GM21367 (cell line): ENCODE data around the gene NDUFA1.
A peak's percentile ranks its signal among the peaks of the same experiment; 100 is the strongest.
"Not testable (repeated sequence)": the region's sequence is repeated elsewhere in the genome, so short reads cannot be mapped to it uniquely, and the experiment has no call there.

Experiments
- ATAC-seq: cut with Tn5 transposase; IDR thresholded peaks from one replicate; pipeline ENCODE4 v1.9.1; 2021; ENCODE audit not compliant: unreplicated experiment

Gene NDUFA1

DNA sequence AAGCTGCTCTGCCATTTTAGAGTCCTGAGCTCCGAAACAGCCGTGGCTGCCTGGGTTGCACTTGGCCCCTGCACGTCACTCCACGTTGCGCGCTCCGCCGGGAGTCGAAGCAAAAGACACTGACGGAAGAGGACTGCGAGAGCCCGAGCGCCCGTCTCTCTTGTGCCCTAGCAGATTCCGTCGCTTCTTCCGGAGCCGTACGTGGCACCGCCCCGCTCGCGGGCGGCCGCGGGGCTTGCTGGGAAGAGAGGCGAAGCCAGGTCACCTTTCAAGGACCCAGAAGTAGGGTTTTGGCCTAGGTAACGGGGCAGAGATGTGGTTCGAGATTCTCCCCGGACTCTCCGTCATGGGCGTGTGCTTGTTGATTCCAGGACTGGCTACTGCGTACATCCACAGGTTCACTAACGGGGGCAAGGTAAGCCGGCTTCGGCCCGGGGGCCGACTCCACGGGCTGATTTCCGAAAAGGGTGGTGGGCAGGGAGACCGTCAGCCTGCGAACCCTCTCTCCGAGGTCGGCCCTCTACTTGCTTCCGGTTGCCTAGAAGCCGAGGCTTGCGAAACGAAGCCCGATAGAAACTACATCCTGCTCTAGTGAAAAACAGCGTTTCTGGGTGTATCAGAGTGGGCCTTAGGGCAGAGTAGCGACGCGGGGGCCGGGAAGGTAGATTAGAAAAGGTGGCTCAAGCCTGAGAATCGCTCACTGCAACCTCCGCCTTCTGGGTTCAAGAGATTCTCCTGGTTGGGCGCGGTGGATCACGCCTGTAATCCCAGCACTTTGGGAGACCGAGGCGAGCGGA is at the start of gene NDUFA1, which contains the start of gene RNF113A:
Gene NDUFA1, plus strand, starts transcription at position 234 of the 797 bp plus-strand sequence. Its CDS starts 80 bp downstream, at position 314.
Gene RNF113A, minus strand, starts transcription at position 135 of the 797 bp plus-strand sequence. Its CDS starts 120 bp downstream, at position 15.
- ATAC-seq = peak; percentile 95

DNA sequence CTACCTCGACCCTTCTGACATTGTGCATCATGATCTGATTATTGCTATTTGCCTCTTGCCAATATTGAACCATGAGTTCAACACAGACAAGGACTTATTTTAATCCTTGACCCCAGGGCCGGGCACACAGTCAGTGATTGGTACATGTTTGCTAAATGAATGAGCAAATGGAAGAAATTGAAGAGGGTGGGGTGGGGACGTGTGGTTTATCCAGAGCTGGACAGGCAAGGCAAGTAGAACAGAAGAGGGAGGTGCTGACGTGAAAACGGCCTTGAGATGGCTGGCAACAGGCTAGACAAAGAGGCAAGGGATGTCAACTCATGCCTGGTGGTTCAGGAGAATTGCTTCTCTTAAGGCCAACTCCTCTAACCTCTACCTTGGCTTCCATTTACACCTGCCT is 47.4 kb upstream of the NDUFA1 start:
- ATAC-seq = not testable (repeated sequence)

DNA sequence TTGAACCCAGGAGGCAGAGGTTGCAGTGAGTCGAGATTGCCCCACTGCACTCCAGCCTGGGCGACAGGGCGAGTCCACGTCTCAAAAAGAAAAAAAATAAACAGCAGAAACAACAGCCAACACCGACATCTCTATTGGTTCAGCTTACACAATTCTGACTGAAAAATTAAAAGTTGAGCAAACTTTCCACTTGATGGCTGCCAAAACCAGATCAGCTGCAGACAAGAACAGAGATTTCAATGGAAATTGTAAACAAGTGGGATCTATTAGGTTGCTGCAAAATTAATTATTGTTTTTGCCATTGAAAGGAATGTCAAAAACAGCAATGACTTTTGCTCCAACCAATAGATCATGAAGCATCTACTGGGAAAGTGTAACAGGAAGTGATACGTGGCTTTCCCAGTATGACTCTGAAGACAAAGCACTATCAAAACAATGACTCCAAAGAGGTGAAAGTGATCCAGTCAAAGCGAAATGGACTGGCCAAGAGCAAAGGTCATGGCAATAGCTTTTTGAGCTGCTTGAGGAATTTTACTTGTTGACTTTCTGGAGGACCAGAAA is 45.2 kb upstream of the NDUFA1 start:
- ATAC-seq = no peak

DNA sequence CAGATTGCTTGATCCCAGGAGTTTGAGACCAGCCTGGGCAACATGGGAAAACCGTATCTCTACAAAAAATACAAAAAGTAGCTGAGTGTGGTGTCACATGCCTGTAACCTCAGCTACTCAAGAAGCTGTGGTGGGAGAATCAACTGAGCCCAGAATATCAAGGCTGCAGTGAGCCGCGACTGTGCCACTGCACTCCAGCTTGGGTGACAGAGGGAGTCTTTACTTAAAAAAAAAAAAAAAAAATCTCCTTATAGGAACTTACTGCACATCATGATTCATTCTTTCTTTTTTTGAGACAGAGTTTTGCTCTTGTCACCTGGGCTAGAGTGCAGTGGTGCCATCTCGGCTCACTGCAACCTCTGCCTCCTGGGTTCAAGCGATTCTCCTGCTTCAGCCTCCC is 43.2 kb upstream of the NDUFA1 start:
- no peak for ATAC-seq

DNA sequence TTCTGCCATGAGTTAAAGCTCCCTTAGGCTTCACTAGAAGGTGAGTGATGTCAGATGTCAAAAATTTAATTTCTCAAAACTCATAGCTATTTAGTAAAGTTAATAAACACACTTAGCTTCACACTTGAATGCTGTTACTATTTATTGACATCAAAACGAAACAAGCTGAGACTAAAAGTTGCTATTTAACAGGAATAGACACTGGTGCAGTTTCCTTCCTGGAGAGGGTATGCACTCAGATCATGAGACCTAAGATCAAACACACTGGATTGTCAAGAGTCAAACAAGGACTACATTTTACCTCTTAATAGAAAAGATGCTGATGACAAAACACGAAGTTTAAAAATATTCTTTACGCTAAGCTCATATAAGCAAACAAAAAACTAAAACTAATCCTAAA is 37.7 kb upstream of the NDUFA1 start:
- ATAC-seq = no peak

DNA sequence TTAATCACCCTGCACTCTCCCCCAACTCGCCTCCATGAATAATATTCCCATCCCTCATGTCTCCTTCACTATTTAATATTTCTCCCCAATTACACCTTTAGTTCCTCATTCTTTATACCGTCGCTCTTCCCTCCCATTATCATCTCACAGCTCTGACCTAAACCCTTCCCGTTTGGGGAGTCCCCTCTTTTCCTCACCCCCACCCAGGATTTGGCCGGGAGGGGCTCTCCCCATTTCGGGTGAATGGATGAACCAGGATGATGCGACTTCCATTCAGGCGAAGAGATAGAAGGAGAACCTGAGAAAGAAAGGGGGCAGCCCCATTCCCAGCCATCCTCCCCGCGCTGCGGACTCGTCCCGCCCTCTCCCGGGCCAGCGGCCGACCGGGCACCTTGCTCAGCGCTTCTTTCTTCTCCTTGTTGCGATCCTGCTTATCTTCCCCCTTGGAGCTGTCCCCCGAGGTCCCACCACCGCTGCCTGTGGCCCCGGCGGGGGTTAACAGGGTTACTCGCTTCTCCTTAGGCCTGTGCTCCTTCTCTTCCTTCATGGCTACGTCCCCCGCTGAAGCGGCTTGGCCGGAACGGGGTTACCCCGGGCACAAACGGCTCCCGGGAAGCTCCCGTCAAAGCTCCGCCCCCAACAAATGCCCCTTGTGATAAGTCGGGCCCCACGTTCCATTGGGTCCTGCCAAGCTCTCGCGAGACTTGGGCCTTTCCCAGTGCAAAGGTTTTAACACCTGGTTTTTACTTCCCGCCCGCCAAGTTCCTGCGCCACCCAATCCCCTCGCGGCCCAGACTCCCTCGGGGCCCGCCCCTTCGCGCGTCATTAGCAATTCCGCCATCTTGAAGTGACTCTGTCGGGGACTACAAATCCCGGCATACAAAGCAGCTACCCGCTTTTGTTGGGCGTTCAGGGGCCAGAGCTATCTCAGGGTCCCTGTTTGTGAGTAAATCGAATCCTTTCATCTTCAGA is 19.0 kb upstream of the NDUFA1 start, which contains the start of gene UPF3B:
Gene UPF3B, minus strand, starts transcription at position 582 of the 972 bp plus-strand sequence. Its CDS starts 35 bp downstream, at position 547.
- ATAC-seq = peak; percentile 96

DNA sequence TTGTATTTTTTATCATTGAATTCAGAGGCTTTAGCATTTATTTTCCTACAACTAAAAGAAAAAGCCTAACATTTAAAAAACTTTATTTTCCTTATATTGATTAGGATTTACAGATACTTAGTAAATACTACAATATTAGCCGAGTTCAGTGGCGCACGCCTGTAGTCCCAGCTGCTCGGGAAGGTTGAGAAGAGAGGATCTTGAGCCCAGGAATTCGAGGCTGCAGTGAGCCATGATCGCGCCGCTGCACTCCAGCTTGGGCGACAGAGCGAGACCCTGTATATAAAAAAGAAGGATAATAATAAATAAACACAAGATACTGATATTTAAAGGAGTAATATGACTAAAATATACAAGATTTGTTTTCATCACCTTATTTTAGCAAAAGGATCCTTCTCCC is 18.2 kb upstream of the NDUFA1 start:
- ATAC-seq = no peak

DNA sequence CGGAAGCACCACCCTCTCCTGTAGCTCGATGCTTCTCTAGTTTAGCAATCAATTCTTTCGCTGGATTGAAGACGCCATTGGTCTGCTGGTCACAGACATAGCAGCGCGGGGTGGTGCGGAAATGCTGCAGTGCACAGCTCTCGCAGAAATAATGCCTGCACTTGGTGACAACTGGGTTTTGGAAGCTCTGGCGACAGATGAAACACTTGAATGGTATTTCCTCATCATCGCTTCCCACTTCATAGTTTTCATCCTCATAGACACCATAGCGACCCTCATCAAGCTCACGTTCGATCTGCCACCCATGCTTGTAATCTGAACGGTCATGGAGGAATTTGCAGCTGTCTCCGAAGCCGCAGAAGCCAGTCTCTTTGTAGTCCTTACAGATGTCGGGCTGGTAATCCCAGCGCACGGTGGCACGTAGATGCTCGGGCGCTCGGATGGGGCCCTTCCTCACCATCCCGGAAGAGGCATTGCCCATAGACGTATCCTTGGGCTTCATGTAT is 953 bp upstream of the NDUFA1 start:
- peak; percentile 11 for ATAC-seq

DNA sequence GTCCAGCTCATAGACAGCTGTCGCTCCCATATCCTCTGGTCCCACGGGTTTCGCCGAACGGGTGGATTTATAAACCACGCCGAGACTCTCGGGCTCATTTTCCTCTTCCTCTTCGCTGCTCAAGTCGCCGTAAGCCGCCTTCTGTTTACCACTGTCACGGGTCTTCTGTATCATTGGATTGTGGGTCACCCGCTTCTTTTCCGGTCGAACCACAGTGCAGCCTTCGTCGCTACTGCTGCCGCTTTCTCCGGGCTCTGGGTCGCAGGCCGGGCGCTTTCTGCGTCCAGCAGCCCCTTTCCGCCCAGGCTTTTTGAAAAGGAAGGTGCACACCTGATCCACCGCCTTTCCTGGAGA is 410 bp upstream of the NDUFA1 start:
- ATAC-seq = peak; percentile 34

DNA sequence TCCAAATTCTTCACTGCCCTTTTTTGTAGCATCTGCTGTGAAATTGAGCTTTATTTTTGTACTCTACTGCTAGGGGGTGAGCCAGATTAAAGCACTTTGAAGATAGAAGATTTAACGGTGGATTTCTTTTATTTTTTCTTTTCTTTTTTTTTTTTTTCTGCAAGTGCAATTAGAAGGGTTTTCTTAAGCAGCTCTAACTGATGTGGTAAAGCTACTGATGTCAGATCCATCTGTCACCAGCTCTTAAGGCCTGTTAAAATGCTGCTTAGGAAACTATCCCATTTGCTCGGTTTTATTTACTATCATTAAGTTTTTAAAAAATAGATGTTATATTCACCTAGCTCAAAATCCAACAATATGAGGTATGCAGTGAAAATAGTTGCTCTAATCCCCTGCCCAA is 7.1 kb downstream of the NDUFA1 start:
- ATAC-seq = no peak

DNA sequence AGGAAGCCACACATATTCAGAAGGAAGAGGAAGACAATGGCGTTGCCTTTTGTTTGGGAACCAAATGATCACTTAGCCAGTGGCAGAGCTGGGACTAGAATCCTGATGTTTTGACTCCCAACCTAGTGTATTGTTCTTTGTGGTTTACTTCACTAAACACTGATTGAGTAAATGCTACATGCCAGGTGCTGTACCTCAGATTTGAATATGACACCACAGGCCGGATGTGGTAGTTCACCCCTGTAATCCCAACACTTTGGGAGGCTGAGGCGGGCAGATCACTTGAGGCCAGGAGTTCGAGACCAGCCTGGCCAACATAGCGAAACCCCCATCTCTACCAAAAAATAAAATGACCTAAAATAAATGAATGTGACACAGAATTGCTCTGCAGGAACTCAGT is 8.4 kb downstream of the NDUFA1 start:
- no peak for ATAC-seq

DNA sequence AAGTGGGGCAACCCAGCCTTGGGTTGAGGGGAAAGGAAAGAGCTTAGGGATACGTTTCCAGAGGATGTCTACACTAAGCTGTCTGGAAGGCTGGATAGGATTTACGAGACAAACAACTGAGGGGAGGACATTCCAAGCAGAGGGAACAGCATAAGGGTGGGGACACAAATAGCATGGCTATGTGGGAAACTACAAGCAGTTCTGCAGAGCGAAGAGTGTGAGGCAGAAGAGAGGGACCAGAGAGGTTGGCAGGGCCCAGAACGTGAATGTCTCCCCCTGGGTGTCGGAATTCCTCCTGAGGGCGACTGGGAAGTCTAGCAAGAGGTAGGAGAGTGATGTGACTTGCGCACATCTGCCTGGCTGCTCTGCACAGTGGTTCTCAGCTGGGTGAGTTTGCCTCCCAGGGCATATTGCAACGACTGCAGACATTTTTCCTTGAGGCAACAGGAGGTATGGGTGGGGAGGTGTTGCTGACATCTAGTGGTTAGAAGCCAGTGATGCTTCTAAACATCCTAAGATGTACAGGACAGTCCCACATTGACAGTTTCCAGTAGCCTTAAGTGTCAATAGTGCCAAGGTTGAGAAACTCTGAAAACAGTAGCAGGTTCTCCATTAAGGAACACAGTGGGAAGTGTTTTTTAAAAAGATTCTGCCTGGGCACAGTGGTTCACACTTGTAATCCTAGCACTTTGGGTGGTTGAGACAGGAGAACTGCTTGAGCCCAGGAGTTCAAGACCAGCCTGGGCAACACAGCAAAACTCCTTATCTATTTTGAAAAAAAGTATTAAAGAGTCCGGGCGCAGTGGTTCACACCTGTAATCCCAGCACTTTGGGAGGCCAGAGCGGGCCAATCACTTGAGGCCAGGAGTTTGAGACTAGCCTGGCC is 9.2 kb downstream of the NDUFA1 start:
- peak; percentile 77 for ATAC-seq

DNA sequence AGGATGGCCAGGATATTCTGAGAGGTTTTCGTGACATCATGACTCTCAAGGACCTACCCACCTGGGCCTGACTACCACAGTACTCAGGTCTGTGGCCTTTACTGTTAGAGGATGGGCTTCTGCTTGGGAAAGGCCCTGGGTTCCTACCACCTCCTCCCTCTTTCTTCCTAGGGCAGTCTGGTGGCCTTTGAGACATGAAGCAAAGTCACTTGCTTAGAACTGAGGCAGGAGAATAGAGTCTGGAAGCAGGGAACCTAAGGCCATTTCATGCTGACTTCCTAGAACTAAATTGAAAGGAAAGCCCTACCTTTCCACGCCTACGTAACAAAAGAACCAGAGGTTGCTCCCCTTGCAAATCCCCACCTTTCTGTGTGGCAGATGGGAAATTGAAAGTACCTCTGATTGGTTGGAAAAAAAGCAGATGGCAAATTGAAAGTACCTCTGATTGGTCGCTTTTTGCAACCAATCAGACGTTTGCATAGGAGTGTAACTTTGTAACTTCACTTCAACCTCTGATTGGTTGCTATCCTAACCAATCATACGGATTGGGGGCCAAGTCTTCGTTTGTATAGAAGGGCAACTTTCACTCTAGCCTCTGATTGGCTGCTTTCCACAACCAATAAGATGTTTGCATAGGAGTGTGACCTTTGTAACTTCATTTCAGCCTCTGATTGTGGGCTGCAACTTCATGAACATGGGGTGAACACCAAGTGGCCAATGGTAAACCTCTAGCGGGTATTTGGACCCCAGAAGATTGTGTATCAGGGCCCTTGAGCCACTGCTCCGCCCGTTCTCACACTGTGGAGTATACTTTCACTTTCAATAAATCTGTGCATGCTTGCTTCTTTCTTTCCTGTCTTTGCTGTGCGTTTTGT is 14.2 kb downstream of the NDUFA1 start:
- ATAC-seq = no peak

DNA sequence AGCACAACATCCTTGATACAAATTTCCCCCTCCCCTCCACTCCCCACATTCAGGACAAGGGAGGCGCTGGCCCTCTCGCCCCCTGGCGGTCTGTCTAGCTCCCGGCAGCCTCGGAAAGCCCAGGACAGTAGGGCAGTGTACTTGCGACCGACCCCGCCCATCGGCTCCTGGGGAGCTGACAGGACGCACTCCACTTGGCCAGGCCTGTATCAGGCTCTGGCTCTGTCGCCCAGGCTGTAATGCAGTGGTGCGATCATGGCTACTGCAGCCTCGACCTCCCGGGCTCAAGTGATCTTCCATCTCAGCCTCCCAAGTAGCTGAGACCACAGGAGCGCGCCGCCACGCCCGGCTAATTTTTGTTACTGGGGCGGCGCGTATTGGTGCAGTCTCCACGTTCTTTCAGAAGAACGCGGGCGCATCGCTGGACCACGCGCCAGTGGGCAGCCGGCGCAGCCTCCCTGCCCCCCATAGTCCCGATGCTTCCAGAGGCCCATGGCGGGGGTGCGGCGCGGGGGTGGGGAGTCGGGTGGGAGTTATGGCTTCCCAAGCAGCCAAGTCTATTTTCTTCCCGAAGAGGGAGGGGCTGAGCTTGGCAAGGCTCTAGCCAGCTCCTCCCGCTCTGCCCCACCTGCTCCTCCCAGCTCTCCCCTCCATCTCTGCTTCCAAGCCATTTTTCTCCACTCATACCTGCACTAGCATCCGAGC is 16.2 kb downstream of the NDUFA1 start:
- peak; percentile 81 for ATAC-seq

DNA sequence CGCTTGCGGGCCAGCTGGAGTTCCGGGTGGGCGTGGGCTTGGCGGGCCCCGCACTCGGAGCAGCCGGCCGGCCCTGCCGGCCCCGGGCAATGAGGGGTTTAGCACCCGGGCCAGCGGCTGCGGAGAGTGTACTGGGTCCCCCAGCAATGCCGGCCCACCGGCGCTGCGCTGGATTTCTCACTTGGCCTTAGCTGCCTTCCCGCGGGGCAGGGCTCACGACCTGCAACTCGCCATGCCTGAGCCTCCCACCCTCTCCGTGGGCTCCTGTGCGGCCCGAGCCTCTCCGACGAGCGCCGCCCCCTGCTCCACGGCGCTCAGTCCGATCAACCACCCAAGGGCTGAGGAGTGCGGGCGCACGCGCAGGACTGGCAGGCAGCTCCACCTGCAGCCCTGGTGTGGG is 19.0 kb downstream of the NDUFA1 start:
- not testable (repeated sequence) for ATAC-seq

DNA sequence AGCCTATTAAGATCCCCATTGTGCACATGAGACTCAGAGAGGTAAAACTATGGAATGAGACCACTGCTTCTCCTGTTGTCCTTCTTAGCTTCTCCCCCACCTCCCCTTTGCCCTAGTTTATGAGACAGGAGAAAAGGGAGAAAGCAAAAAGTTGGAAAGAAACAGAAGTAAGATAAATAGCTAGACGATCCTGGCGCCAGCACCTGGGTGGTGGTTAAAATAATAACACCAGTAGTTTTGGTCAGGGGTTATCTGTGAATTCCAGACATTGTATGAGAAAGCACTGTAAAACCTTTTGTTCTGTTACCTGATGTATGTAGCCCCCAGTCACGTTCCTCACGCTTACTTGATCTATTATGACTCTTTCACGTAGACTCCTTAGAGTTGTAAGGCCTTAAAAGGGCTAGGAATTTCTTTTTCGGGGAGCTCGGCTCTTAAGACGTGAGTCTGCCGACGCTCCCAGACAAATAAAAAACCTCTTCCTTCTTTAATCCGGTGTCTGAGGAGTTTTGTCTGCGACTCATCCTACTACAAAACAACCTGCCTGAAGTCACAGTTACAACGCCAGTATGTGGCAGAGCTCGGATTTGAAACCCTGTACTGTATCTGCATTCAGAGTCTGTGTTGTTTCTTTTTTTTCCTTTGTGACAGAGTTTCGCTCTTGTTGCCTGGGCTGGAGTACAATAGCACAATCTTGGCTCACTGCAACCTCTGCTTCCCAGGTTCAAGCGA is 20.5 kb downstream of the NDUFA1 start:
- not testable (repeated sequence) for ATAC-seq

DNA sequence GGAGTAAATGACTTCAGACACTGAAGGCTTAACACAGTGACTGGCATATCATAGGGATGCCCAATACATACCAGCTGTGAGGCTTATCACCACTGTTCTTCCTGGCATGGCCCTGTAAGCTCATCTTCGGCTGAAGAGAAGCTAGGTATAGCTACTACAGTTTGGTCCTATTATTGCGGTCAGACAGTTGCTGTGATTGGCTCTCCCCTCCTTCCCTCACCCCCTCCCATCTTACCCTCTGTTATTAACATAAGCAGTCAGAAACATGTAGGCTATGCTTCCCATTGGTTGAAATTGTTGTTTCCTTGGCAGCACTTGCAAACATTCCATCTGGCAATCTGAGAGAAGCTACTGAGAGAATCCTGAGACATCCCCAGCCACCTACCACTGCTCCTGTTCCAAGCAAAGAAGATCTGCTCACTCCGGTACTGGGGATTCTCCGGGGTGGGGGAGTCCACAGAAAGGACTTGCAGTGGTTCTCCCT is 24.3 kb downstream of the NDUFA1 start, which contains the start of gene AKAP14:
Gene AKAP14, plus strand, starts transcription at position 51 of the 484 bp plus-strand sequence. CDS start 7,331 bp downstream, outside the sequence.
- no peak for ATAC-seq
